ENCODE measurements around the gene CTNNBIP1. TPM values are rescaled to one million over a fixed set of nuclear protein-coding genes. Genes with fewer than 3 reads are reported as not detected.

CTNNBIP1 gene
- total and polyA plus RNA-seq, 2 of the 8 experiments (the other 6 are each of a cell fraction or from before 2014, with no cell fraction given), result 40.9 to 46.6 TPM

GRCh38 chr1:9858293-9859035 is 51.6 kb downstream of the CTNNBIP1 start:
- POLR2A ChIA-PET (ENCODE audit: partially characterized antibody), result interaction anchor here (0.9 to 1.5 kb wide), 3 partner anchors 10 to 71 kb away, joined by 3 to 4 read pairs (median 3); no protein-coding TSS in a partner anchor
- no peak for DNase-seq (ENCODE audit: low read depth in 1 of 2, low spot score in 2 of 2)
- no peak overlapping the region; the same call in 1 of the 2 replicates for H4K8ac ChIP-seq (ENCODE audit: extremely low read depth, insufficient read depth, low read length)

More at GRCh38 chr1:9858293-9859035, 51.6 kb downstream of the CTNNBIP1 start:
- Histone ChIP-seq H3K56ac (replicated peaks; ENCODE audit: insufficient read length, low read depth, low read length) (no peak overlapping the region), H3K9ac (replicated peaks in 1 of 4; ENCODE audit: extremely low read depth in 1 of 4, low read depth in 3 of 4, low read length in 3 of 4) (no peak overlapping the region), H3K14ac (ENCODE audit: insufficient read length) (no peak overlapping the region), H3K23ac (ENCODE audit: insufficient read length) (no peak overlapping the region), H2BK12ac (ENCODE audit: low read depth, low read length) (0 out of 2 replicates have a peak overlapping the region, but pooled peaks have one; percentile 9), H4K91ac (replicated peaks; ENCODE audit: insufficient read length, low read length) (no peak overlapping the region), H3K4me2 (ENCODE audit: insufficient read depth in 1 of 2, low read depth in 2 of 2, low read length in 2 of 2) (no peak overlapping the region), H4K20me1 (replicated peaks in 1 of 2; ENCODE audit: control insufficient read depth in 1 of 2, insufficient read depth in 2 of 2, low read length in 2 of 2) (no peaks in the 10 kb centered on the region), H4K5ac (ENCODE audit: insufficient read length, low read depth, low read length) (no peak overlapping the region), H3K79me2 (ENCODE audit: control insufficient read depth in 1 of 2, insufficient read depth in 2 of 2, low read length in 2 of 2) (no peaks in the 10 kb centered on the region), H2BK20ac (ENCODE audit: low read length) (no peak overlapping the region), H3K27me3 (replicated peaks in 1 of 4; ENCODE audit: control insufficient read depth in 3 of 4, extremely low read depth in 1 of 4, insufficient read depth in 3 of 4, low read length in 3 of 4) (no peaks in the 10 kb centered on the region), H2BK15ac (ENCODE audit: low read length) (0 out of 2 replicates have a peak overlapping the region, but pooled peaks have one; percentile 18), H2BK120ac (replicated peaks; ENCODE audit: low read depth, low read length) (no peak overlapping the region), H3K4ac (replicated peaks; ENCODE audit: insufficient read length, low read depth, low read length) (no peak overlapping the region), H3K18ac (ENCODE audit: extremely low read depth, low read length) (no peak overlapping the region; the same call in 1 of the 2 replicates), H3K4me3 (ENCODE audit: extremely low read depth in 1 of 4, insufficient read depth in 2 of 4, low read depth in 3 of 4, low read length in 4 of 4) (no peak overlapping the region), H3K4me1 (replicated peaks in 1 of 4; ENCODE audit: control insufficient read depth in 3 of 4, insufficient read depth in 4 of 4, low read length in 3 of 4) (peaks cover 0 to 9% (median 7%) of the 10 kb centered on the region in 4 experiments; a peak in 6 of 7 replicates), H3K9me3 (ENCODE audit: insufficient read depth in 2 of 2, low read depth in 1 of 2, low read length in 1 of 2) (no peaks in the 10 kb centered on the region), H3K23me2 (ENCODE audit: low read depth, low read length) (no peaks in the 10 kb centered on the region), H3K27ac (ENCODE audit: low read depth, low read length) (no peak overlapping the region), H3K36me3 (ENCODE audit: control insufficient read depth in 2 of 4, insufficient read depth in 4 of 4, low read length in 3 of 4) (peaks cover 0 to 3% (median 0%) of the 10 kb centered on the region in 4 experiments; a peak in 2 of 8 replicates), H2AK5ac (ENCODE audit: low read depth, low read length) (0 out of 2 replicates have a peak overlapping the region, but pooled peaks have one; percentile 15), H2BK5ac (ENCODE audit: low read depth, low read length) (no peak overlapping the region; the same call in 1 of the 2 replicates), H2AFZ (ENCODE audit: low read length) (no peak overlapping the region), H3K79me1 (ENCODE audit: low read depth, low read length) (no peaks in the 10 kb centered on the region)
- 97% methylated on average over 6 of the region's 6 CpGs; no CpG with 5 or more reads in 1 of the 2 experiments for WGBS, 2 experiments (ENCODE audit: extremely low coverage in 1 of 2, insufficient coverage in 1 of 2, insufficient read length in 1 of 2, insufficient replicate concordance in 2 of 2, low coverage in 1 of 2, low lambda C conversion rate in 2 of 2, missing lambda C conversion rate in 1 of 2)
- TF ChIP-seq KDM1A (IDR thresholded peaks at IDR 0.05; ENCODE audit: borderline replicate concordance, low read length), result peak; percentile 24; the same call in 1 of the 2 replicates
- no peak for TF ChIP-seq CHD1 (IDR thresholded peaks at IDR 0.05; ENCODE audit: low read depth, low read length)
- TF ChIP-seq SUZ12 (IDR thresholded peaks at IDR 0.05; ENCODE audit: low read length), result no peak
- CTCF ChIA-PET (ENCODE audit: partially characterized antibody), result interaction anchor here (1.0 to 17.3 kb wide), 6 partner anchors 8 to 243 kb away, joined by 3 to 312 read pairs (median 38); no protein-coding TSS in a partner anchor
- no peak for FAIRE-seq
